Right cardiac atrium (tissue), 5 donors: Measurements from ENCODE around the gene TNS3. TPM values are rescaled to one million over a fixed set of nuclear protein-coding genes. Genes with fewer than 3 reads are reported as not detected.

ENCODE experiments used
- ATAC-seq, 2 donors: fragments of 200-7000 bp; cut with Tn5 transposase; one replicate each; pipeline versions ENCODE4 v1.8.0 to v1.9.1; 2020; ENCODE audit warnings: moderate library complexity in 2 of 2, mild to moderate bottlenecking in 1 of 2
- DNase-seq, 3 donors: peaks; one replicate each; pipeline ENCODE4 v3.0.0-alpha.2; 2020
- H3K27ac ChIP-seq: one replicate; pipeline ENCODE4 v1.5.1; 2013; ENCODE audit warnings: mild to moderate bottlenecking, low read length, control low read depth, moderate library complexity
- H3K27me3 ChIP-seq: one replicate; pipeline ENCODE4 v1.6.1; 2013; ENCODE audit not compliant: control insufficient read depth, insufficient read depth
- H3K4me1 ChIP-seq: one replicate; pipeline ENCODE4 v1.6.1; 2013; ENCODE audit warnings: low read length; ENCODE audit not compliant: control insufficient read depth, insufficient read depth
- H3K4me3 ChIP-seq: one replicate; pipeline ENCODE4 v1.5.1; 2013; ENCODE audit warnings: low read length, control low read depth
- H3K9me3 ChIP-seq: one replicate; pipeline ENCODE4 v1.6.1; 2013; ENCODE audit warnings: low read length; ENCODE audit not compliant: control insufficient read depth
- WGBS: extraction: QIAGEN DNeasy Blood & Tissue Kit; methylation state at CpG from one replicate; pipeline ENCODE4 v1.1.7; 2013; 5-methylcytosine and 5-hydroxymethylcytosine counted together
- intact Hi-C, 4 donors: fragments of 100-400 bp; cut with DNase I; formaldehyde crosslinking; loops; one replicate each; pipeline versions ENCODE4 v1.11.0 to v1.14.0; 2022 to 2023
- polyA plus RNA-seq: library from polyadenylated mRNA; stranded (reverse); fragments of 200-250 nt; gene quantifications from one replicate; pipeline ENCODE4 v1.2.3, GENCODE V29; 2013
- total RNA-seq, 4 donors: library from RNA; stranded (reverse); fragmentation: NEBNext Ultra II Directional; extraction: Animal tissue kit (Norgen Biotek cat#: 25700); gene quantifications; one replicate each; pipeline ENCODE4 v1.2.1, GENCODE V29; 2021
- donor health status: healthy with polysubstance abuse.
- donor health status: DM: no; HTN: yes; CAD: no.
- donor health status: DM: no; HTN: no; CAD: no.
- donor health status: DM: no; HTN: yes; CAD: no; lungs with severe emphysema.
- donor health status: DM: yes; HTN: yes; CAD: no.

Gene TNS3
- total and polyA plus RNA-seq, 5 donors = 19.7 to 48.3 (median 40.4) TPM

DNA sequence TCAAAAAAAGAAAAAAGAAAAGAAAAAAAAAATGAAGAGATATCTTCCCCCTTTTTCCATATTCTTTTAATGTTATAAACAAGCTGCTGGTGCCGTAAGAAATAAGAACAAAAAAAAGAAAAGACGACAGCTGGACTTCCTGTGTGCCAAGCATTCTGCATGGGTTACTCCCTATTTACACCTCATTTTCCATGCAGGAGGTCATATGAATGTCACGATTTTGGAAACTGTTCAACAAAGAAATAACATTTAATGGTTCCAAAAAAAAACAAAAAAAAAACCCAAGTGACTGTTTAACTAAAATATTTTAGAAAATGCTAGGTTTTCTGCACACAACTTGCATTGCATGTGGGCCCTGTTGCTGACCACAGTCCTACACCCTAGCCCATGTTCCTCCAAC, 159.3 kb downstream of the TNS3 start:
- no peak for DNase-seq
- WGBS = 46% methylated on average over 3 of the region's 3 CpGs
- H3K9me3 ChIP-seq = no peaks in the 10 kb centered on the region
- no peaks in the 10 kb centered on the region for H3K4me1 ChIP-seq
- no peak overlapping the region for H3K27ac ChIP-seq
- intact Hi-C loops = loop anchor here in 1 of 4 donors (10.0 kb wide), 1 partner anchor 158 kb away; no protein-coding TSS in a partner anchor
- H3K27me3 ChIP-seq = no peaks in the 10 kb centered on the region
- ATAC-seq = no peak
- no peak overlapping the region for H3K4me3 ChIP-seq

DNA sequence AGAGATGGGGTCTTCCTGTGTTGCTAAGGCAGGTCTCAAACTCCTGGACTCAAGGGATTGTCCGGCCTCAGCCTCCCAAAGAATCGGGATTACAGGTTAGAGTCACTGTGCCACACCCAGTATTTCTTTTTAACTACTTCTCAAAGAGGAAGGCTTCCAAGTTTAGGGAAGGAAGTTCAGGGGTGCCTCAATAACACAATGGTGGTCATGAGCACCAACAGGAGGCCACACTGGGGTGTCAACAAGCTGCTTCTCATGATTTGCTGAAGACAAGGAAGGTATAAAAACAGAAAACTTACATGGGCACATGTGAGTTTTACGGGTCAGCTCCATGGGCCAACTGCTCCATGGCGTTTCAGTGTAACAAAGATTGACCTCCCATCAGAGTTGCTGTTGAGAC, 160.5 kb downstream of the TNS3 start:
- intact Hi-C loops = loop anchor here in 1 of 4 donors (10.0 kb wide), 1 partner anchor 157 kb away; no protein-coding TSS in a partner anchor
- Histone ChIP-seq H3K4me3 (no peak overlapping the region), H3K27ac (no peak overlapping the region), H3K27me3 (no peaks in the 10 kb centered on the region), H3K4me1 (no peaks in the 10 kb centered on the region), H3K9me3 (no peaks in the 10 kb centered on the region)
- 95% methylated on average over 4 of the region's 4 CpGs for WGBS
- no peak for ATAC-seq
- no peak for DNase-seq

DNA sequence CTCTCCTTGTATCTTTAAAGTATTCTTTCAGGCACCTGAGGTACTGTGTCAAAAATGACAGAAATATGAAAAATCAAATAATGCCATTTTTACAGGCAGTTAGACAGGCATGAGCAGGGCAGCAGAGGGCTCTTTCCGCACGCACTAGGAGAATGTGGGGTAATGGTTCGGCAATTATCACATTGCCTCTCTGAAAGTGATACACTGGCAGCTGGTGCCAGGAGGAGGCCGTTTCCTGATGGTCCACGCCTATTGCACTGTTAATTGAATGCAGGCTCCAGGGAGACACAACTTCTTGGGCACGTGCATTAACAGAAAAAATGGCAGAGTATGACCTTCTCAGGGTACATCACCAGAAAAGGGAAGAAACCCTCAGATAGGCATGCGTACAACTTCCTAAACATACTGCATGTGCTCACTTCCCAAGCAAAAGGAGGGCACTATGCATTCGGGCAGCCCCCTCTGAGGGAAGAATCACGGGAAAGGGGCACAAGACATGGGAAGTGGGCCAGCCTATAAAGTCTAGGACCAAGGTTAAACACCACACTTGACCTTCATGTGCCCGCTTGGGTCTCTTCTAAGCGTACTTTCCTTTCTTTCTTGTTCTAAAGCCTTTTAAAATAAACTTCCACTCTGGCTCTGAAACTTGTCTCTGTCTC, 161.7 kb downstream of the TNS3 start:
- no peaks in the 10 kb centered on the region for H3K27me3 ChIP-seq
- DNase-seq = no peak
- H3K4me1 ChIP-seq = no peaks in the 10 kb centered on the region
- WGBS = 89% methylated on average over 11 of the region's 11 CpGs
- ATAC-seq = no peak
- intact Hi-C loops = loop anchor here in 1 of 4 donors (10.0 kb wide), 1 partner anchor 155 kb away; no protein-coding TSS in a partner anchor
- H3K27ac ChIP-seq = no peak overlapping the region
- H3K9me3 ChIP-seq = no peaks in the 10 kb centered on the region
- H3K4me3 ChIP-seq = no peak overlapping the region

DNA sequence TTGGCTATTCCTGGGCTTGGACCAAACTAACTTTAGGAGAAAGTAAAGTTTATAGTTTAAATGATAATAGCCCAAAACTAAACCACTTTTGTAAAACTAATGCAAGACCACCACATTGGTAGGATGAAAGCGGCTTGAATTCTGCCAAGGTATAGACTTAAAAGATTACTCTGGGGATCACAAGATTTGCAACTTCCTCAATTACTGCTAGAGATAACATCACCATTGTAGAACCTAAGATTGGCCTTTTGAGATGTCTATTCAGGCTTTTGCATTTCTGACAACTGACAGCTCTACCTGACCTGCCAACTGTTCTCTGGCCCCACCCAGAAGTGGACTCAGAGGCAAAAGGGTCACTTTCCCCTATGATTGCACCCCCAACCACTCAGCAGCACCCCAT, 162.4 kb downstream of the TNS3 start:
- 99% methylated on average over 1 of the region's 1 CpG for WGBS
- Histone ChIP-seq H3K4me1 (no peaks in the 10 kb centered on the region), H3K9me3 (no peaks in the 10 kb centered on the region), H3K27ac (no peak overlapping the region), H3K27me3 (no peaks in the 10 kb centered on the region), H3K4me3 (no peak overlapping the region)
- intact Hi-C loops = no loop called here
- no peak for DNase-seq
- no peak for ATAC-seq

DNA sequence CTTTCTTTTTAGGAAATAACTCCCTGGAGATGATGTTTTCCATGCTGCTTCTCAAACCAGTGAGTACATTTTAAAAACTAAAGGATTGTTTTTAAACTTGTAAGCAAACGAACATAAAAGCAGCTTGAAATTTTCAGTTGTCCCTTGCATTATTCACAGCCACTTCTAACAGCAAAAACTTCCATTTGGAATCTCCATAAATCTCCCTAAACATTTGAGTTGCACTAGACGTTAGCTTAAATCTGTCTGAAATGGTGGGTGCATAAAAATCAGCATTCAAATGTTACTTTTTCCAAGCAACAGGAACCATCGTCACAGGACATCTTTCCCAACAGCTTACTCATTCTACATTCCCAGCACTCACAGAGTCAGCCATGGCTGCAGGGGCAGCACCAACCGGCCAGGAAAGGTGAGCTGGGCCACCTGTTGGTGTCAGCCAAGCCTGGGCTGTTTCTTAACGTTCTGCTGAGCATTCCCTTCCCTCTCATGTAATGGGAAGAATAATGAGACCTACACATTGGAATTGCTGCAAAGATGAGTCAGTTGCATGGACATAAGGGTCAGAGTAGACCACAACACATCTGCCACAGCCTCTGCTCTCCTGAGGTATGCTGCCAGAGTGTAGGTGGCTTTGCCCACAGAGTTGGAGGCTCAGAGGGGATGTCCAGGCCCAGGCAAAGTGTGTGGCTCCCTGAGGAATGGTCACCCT, 163.2 kb downstream of the TNS3 start:
- H3K4me3 ChIP-seq = no peak overlapping the region
- no peak overlapping the region for H3K27ac ChIP-seq
- no peak for DNase-seq
- 60% methylated on average over 5 of the region's 5 CpGs for WGBS
- H3K4me1 ChIP-seq = no peaks in the 10 kb centered on the region
- intact Hi-C loops = no loop called here
- no peaks in the 10 kb centered on the region for H3K27me3 ChIP-seq
- H3K9me3 ChIP-seq = no peaks in the 10 kb centered on the region
- no peak for ATAC-seq

DNA sequence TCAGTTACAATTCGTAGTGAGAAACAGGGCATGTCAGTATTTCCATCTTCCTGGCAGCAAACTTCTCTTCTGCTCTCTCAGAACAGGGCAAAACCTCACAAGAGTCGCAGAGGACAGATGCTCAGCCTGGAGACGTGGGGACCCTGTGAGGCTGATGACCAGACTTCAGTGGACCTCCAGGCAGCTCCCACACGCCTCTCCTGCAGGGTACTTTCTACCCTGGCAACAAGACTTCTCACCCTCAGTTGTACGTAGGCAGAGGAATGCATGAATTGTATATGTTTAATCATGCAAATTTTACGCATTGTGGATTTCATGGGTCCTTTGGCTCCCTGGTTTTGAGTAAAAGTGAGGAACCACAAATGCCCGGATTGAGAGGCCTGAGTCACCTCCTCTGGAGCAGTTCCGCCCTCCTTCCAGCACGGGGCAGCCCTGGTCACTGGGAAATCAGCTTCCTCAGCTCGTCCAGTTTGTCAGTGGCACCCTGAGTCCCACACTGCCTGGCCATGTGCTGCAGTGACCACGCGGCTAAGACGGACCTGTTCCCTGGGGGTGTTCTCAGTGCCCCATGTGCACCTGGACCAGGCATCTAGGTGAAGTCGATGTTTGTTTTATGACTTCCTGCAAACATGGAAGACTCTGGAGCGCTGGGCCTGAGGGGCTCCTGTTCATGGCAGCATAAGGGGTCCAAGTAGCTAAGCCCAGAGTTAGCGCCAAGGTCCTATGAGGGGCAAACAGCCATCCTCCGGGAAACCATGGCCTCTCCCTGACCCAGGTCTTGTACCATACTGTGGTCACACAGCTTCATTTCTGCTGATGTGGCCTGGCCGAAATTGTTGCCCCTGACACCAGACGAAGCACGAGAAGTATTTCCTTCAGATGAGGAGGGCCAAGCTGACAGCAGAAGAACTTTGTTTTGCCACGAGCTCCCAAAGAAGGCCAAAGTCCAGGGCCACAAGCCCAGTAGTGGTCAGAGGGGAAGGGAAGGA, 165.1 kb downstream of the TNS3 start:
- Histone ChIP-seq H3K27ac (no peak overlapping the region), H3K27me3 (no peaks in the 10 kb centered on the region), H3K4me3 (no peak overlapping the region), H3K9me3 (no peaks in the 10 kb centered on the region), H3K4me1 (no peaks in the 10 kb centered on the region)
- no peak for DNase-seq
- ATAC-seq = no peak
- WGBS = 89% methylated on average over 21 of the region's 21 CpGs
- intact Hi-C loops = no loop called here

DNA sequence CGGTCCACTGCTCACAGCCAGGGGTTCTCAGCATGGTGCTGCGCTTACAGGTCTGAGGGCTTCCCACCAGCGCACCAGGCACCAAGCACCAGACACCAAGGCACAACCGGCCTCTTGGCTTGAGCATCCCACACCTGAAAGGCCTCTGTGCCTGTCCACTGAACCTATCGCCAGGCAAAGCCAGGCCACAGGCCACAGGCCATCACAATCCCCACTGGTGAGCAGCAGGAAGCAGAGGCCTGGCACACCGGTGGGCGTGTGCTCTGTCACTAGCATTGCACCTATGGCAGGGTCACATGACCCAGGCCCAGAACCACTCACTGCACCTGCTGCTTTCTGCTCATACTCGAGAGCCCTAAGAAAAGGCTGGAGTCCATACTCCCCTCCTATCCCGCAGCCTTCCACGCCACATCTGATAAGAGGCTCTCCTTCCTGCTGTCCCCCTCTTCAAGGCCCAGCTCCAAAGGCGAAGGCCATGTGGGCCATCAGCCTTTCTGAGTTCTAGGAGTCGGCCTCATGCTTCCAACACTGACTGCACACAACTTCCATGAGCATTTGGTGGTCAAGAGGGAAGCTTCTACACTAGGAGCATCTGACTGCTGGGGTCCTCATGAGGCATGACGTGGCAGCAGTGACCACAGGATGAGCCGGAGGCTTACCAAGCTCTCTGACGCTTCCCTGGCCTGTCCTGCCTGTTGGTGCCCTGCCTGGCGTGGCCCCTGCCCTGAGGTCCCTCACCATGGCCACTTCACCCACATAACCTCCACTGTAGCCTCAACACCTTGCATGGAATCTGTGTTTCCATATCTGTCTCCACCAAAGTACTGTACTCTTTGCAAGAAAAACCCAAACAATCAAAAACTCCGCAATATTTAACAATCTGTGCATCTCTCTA, 166.3 kb downstream of the TNS3 start:
- WGBS = 95% methylated on average over 17 of the region's 17 CpGs
- H3K9me3 ChIP-seq = no peaks in the 10 kb centered on the region
- no peak overlapping the region for H3K27ac ChIP-seq
- ATAC-seq (peak in 1 of 2 donors; percentile 15), DNase-seq (no peak)
- intact Hi-C loops = no loop called here
- H3K27me3 ChIP-seq = no peaks in the 10 kb centered on the region
- H3K4me1 ChIP-seq = no peaks in the 10 kb centered on the region
- no peak overlapping the region for H3K4me3 ChIP-seq

DNA sequence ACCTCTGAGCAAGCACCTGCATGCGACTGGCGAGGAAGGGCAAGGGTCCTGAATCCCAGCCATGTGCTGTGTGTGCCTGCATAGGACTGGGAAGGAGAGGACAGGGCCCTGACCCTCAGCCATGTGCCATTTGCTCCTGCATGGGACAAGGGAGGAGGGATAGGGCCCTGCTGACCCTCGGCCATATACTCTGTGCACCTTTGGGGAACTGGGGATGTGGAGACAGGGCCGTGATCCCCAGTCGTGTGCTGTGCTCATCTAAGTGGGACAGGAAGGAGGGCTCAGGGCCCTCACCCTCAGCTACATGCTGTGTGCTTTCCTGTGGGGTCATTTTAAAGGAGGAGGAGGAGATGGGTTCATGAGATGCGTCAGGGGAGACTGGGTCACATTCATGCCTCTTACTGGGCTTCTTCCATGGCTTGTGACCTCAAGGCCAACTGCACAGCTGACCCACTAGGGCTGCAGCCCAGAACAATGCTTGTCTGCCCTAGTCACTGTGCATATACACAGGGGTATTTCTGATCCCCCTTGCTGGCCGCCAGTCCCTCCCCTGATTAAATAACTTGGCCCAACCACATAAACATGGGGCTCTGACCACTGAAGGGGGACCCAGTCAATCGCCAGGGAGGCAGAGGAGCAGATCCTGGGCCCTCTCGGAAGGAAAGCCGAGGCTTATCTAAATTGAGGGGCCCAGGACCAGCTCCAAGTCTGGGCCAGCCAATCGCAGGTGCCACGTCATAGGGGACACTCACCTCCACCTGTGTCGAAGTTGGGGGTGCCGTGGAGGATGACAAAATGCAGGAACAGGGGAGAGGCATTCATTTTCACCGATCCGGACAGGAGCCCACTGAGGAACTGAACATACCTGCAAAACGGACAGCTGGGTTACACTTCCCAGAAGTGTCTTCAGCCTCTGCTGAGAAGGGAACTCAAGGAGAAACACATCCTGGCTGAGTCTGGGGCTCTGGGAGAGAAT, 167.3 kb downstream of the TNS3 start:
- ATAC-seq = no peak

DNA sequence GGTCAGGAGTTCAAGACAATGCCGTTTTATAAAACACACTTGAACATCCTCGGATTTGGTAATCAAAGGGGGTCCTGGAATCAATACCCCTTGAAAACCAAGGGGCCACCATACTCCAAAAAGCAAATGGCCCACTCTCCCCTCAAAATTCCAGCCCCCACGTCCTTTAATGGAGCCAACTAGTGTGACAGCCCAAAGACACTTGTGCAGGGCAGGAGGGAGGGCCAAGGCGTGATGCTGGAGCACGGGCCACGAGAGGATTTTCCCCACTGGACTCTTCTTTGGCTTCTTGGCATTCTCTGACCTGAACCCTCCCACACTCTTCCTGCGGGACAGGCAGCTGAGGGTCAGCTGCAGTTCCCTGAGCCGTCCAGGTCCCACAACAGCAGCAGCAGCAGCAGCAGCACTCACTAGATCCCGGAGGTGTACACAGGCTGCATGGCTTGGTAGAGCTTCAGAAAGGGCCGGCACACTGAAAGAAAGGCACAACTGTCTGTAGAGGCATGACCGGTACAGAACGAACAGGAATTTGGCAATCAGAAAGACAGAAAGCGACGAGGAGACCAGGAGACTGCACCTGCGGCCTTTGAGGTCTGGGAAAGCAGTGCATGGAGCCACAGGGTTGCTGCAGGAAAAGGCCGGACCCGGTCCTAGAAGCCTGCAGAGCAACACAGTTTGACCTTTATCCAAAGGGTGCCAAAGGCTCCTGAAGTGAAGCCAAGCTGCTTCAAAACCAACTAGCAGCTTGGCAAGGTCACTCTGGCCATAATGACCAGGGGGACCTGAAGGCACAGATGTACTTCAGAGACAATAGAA, 168.2 kb downstream of the TNS3 start:
- intact Hi-C loops = no loop called here
- Histone ChIP-seq H3K4me3 (no peak overlapping the region), H3K4me1 (no peaks in the 10 kb centered on the region), H3K27ac (no peak overlapping the region), H3K27me3 (no peaks in the 10 kb centered on the region), H3K9me3 (no peaks in the 10 kb centered on the region)
- ATAC-seq (no peak), DNase-seq (no peak)
- WGBS = 79% methylated on average over 17 of the region's 17 CpGs

More for the DNA sequence above, 167.3 kb downstream of the TNS3 start:
- no peak overlapping the region for H3K4me3 ChIP-seq
- H3K9me3 ChIP-seq = no peaks in the 10 kb centered on the region
- DNase-seq = no peak
- intact Hi-C loops = no loop called here
- no peaks in the 10 kb centered on the region for H3K4me1 ChIP-seq
- WGBS = 91% methylated on average over 17 of the region's 17 CpGs
- no peaks in the 10 kb centered on the region for H3K27me3 ChIP-seq
- H3K27ac ChIP-seq = no peak overlapping the region
